Measurements from ENCODE around the gene SLC24A3.

Gene SLC24A3

DNA sequence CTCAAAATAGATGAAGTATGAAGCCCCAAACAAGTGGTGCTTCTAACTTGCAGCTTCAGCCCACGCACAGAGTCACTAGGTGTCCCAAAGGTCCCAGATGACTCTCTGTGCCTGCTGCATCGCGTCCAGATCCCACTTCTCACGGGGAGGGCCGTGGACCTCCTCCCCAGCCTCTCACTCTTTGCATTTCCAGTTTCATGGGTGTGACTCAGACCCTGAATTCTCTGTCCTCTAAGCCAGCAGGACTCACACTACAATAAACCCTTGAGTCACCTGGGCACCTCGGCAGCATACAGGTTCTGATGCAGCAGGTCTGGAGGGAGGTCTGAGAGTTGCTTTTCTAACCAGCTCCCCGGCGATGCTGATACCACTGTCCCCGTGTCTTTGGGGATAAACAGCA is 431.6 kb downstream of the SLC24A3 start:
- no peak for TF ChIP-seq MAX (IDR thresholded peaks at IDR 0.05; ENCODE audit: low read depth, low read length)
- TF ChIP-seq MYC (IDR thresholded peaks at IDR 0.05; ENCODE audit: low read depth, low read length), result no peak
- no peak for TF ChIP-seq CTCF (IDR thresholded peaks at IDR 0.05; ENCODE audit: low read depth, low read length)
- no peak for DNase-seq (ENCODE audit: low read depth)
- H3K4me3 ChIP-seq (ENCODE audit: low read depth, low read length), result no peak overlapping the region

- TF ChIP-seq MAX (IDR thresholded peaks at IDR 0.05; ENCODE audit: low read depth, low read length) (no peak), MYC (IDR thresholded peaks at IDR 0.05; ENCODE audit: low read depth, low read length) (no peak), POLR2A (IDR thresholded peaks at IDR 0.05; ENCODE audit: extremely low read depth, insufficient read length) (no peak), CTCF (IDR thresholded peaks at IDR 0.05; ENCODE audit: low read depth, low read length) (no peak)
Measured at GRCh38 chr20:19646963-19647362, 434.5 kb downstream of the SLC24A3 start.

DNA sequence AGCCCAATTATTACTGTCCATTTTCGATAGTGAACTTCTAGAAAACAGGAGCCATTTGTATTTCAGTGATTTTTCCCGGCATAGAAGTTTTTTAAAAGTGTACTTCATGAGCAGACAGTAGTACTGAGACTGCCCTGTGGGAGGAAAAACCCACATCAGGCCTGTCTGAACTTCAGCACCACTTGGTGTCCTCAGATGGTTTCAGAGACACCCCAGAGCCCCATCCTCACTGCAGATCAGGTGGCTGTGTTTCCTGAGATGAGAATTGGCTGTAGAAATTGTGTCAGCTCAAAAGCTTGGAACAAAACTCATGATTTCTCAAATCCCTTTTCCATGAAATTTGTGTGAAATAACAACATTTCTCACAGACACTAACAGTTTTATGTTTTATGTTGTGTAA is 435.6 kb downstream of the SLC24A3 start:
- DNase-seq (ENCODE audit: low read depth), result no peak
- H3K4me3 ChIP-seq (ENCODE audit: low read depth, low read length), result no peak overlapping the region
- TF ChIP-seq MAX (IDR thresholded peaks at IDR 0.05; ENCODE audit: low read depth, low read length) (no peak), CTCF (IDR thresholded peaks at IDR 0.05; ENCODE audit: low read depth, low read length) (no peak), POLR2A (IDR thresholded peaks at IDR 0.05; ENCODE audit: extremely low read depth, insufficient read length) (no peak), MYC (IDR thresholded peaks at IDR 0.05; ENCODE audit: low read depth, low read length) (no peak)

More at GRCh38 chr20:19646963-19647362, 434.5 kb downstream of the SLC24A3 start:
- no peak for DNase-seq (ENCODE audit: low read depth)
- H3K4me3 ChIP-seq (ENCODE audit: low read depth, low read length), result no peak overlapping the region

- DNase-seq (ENCODE audit: low read depth), result no peak
- peak; percentile 63 for TF ChIP-seq MAX (IDR thresholded peaks at IDR 0.05; ENCODE audit: low read depth, low read length)
- TF ChIP-seq CTCF (IDR thresholded peaks at IDR 0.05; ENCODE audit: low read depth, low read length), result no peak
- TF ChIP-seq MYC (IDR thresholded peaks at IDR 0.05; ENCODE audit: low read depth, low read length), result no peak
- TF ChIP-seq POLR2A (IDR thresholded peaks at IDR 0.05; ENCODE audit: extremely low read depth, insufficient read length), result no peak
- no peak overlapping the region for H3K4me3 ChIP-seq (ENCODE audit: low read depth, low read length)
Measured at GRCh38 chr20:19649041-19649440, 436.6 kb downstream of the SLC24A3 start.

DNA sequence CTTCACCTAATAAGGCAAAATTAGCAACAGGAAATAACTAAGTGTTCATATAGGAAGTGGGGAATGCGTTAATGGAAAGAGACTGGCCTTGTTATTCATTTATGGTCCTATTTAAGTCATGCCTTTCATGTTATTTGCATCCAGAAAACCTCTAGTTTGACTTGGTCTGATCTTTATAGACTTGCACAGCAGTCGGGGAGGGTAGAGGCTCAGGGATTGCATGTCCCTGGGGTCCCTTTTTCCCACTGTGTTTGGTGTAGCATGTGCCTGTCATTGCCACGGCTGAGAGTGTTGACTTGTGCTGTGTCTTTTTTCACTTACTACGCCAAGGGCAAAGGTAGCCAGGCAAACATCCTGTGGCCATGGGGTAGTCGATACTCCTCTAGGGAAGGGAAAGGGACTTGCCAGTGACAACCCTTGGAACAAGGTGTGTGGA is 440.2 kb downstream of the SLC24A3 start:
- TF ChIP-seq POLR2A (IDR thresholded peaks at IDR 0.05; ENCODE audit: extremely low read depth, insufficient read length), result no peak
- TF ChIP-seq MYC (IDR thresholded peaks at IDR 0.05; ENCODE audit: low read depth, low read length), result no peak
- TF ChIP-seq MAX (IDR thresholded peaks at IDR 0.05; ENCODE audit: low read depth, low read length), result no peak
- TF ChIP-seq CTCF (IDR thresholded peaks at IDR 0.05; ENCODE audit: low read depth, low read length), result no peak
- H3K4me3 ChIP-seq (ENCODE audit: low read depth, low read length), result no peak overlapping the region
- no peak for DNase-seq (ENCODE audit: low read depth)

GRCh38 chr20:19653327-19653726 is 440.9 kb downstream of the SLC24A3 start:
- DNase-seq (ENCODE audit: low read depth), result no peak
- H3K4me3 ChIP-seq (ENCODE audit: low read depth, low read length), result no peak overlapping the region
- TF ChIP-seq CTCF (IDR thresholded peaks at IDR 0.05; ENCODE audit: low read depth, low read length), result no peak
- no peak for TF ChIP-seq POLR2A (IDR thresholded peaks at IDR 0.05; ENCODE audit: extremely low read depth, insufficient read length)
- no peak for TF ChIP-seq MAX (IDR thresholded peaks at IDR 0.05; ENCODE audit: low read depth, low read length)
- TF ChIP-seq MYC (IDR thresholded peaks at IDR 0.05; ENCODE audit: low read depth, low read length), result no peak

Measured in NB4 (cell line).